ENCODE results near the gene RGS14.
"Not testable (repeated sequence)": the region's sequence is repeated elsewhere in the genome, so short reads cannot be mapped to it uniquely, and the experiment has no call there.

The RGS14 gene

DNA sequence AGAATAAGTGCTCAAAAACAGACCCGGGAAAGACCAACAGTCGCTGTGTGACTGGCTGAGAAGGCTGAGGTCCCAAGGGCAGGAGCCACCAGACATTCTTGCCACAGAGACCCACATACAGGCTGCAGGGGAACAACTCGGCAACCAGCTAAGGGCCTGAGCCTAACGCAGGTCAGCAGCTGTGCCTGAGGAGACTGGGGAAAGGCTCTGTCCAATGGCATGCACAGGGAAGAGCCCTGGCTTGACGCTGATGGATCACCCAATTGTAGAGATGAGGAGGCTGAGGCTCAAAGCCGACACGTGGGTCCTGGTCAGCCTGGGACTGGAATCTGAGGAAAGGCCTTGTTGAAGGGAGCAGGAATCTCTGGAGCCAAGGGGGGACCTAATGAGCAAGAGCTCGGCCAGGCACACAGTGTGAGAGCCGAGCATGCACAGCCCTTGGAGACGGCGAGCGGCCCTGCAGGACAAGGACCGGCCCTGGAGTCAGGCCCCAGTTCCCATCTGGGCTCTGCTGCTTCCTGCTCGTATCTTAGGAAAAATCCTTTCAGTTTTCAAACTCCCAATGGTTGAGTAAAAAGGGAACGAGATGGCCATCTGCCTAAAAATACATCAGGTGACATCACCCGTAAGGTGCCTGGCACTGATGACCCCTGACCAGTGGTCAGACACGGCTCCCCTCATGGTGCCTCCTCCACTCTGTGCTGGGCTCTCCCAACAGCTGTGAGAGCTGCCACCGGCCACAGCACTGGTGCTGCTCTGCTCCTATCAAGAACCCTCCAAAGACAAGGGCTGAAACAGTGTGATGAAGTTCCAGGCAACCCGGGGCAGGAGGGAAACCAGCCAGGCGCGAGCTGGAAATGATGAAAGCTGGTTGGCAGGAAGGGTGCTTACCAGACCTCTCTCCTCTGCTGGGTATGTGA lies 22.7 kb upstream of the RGS14 start:
- no peak for DNase-seq (ENCODE audit: extremely low read depth, low read depth)
- TF ChIP-seq, protein P1, sequence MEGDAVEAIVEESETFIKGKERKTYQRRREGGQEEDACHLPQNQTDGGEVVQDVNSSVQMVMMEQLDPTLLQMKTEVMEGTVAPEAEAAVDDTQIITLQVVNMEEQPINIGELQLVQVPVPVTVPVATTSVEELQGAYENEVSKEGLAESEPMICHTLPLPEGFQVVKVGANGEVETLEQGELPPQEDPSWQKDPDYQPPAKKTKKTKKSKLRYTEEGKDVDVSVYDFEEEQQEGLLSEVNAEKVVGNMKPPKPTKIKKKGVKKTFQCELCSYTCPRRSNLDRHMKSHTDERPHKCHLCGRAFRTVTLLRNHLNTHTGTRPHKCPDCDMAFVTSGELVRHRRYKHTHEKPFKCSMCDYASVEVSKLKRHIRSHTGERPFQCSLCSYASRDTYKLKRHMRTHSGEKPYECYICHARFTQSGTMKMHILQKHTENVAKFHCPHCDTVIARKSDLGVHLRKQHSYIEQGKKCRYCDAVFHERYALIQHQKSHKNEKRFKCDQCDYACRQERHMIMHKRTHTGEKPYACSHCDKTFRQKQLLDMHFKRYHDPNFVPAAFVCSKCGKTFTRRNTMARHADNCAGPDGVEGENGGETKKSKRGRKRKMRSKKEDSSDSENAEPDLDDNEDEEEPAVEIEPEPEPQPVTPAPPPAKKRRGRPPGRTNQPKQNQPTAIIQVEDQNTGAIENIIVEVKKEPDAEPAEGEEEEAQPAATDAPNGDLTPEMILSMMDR (IDR thresholded peaks at IDR 0.05; ENCODE audit: low read depth, low read length, missing control alignments) = no peak
- no peak overlapping the region for H3K4me3 ChIP-seq (replicated peaks; ENCODE audit: low read depth, low read length)

DNA sequence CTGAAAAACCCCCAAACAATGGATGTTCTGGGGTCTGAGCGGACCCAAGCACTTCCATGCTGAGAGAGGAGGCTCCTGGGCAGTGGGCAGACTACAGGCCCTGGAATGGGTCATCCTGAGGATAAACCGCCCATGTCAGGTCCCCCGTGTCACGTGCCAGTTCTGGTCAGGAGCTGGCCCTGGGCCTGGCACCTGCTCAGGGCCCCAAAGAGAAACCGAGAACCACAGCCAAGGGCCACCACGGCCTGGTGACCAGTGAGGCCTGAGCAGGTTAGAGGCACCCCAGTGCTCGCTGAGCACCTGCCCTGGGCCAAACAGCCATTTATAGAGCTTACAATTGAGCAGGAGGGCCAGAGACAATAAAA lies 22.0 kb upstream of the RGS14 start:
- TF ChIP-seq, protein P1 (IDR thresholded peaks at IDR 0.05; ENCODE audit: low read depth, low read length, missing control alignments) = no peak
- no peak overlapping the region for H3K4me3 ChIP-seq (replicated peaks; ENCODE audit: low read depth, low read length)
- DNase-seq (ENCODE audit: extremely low read depth, low read depth) = no peak

DNA sequence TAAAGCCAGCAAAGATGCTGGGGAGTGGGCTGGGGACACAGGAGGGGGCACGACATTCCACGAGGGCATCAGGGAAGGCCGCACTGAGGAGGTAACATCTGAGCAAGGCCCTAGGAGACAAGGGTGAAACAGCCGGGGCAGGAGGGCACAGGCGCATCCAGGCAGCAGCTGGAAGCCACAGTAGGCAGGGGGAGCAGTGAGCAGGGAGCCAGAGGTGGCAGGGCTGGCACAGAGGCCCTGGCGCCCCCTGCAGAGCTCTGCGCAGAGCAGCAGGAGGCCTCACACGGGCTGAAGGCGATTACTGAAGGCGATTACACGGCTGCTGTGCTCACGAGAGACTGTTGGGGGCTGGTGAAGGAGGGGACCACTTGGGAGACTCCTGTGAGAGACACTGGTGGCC lies 21.6 kb upstream of the RGS14 start:
- TF ChIP-seq, protein P1 (IDR thresholded peaks at IDR 0.05; ENCODE audit: low read depth, low read length, missing control alignments) = peak; percentile 50
- no peak overlapping the region for H3K4me3 ChIP-seq (replicated peaks; ENCODE audit: low read depth, low read length)
- no peak for DNase-seq (ENCODE audit: extremely low read depth, low read depth)

DNA sequence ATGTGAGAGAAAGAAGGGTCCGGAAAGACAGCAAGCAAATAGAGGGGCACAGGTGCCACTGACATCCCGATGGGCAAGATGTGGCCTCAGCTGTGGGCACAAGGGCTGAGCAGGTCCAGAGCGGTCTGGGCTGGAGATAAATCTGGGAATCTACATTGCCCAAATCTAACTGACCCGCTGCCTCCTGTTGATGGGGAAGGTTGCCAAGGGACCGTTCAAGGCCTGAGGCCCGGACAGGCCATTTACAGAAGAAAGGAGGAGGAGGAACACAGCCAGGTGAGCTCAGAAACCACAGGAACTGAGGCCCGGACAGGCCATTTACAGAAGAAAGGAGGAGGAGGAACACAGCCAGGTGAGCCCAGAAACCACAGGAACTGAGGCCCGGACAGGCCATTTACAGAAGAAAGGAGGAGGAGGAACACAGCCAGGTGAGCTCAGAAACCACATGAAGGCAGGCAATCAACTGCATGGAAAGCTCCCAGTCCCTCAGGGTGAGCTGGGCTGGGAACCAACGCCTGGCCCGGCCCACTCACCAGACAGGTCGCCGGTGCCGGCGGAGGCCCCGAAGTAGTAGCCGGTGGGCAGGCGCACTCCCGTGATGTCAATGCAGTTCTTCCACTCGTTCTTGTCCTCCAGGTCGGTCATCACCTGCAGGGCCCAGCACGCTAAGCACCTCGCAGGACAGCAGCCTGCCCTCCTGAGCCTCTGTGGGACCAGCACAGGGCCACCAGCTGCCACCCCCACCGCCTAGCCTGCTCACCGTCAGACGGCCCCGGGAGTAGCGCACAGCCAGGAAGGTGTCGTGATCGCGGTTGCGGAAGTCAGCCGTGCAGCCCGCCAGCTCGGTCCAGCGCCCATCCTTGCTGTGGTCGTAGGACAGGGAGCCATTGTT lies 20.9 kb upstream of the RGS14 start:
- H3K4me3 ChIP-seq (replicated peaks; ENCODE audit: low read depth, low read length) = no peak overlapping the region
- DNase-seq (ENCODE audit: extremely low read depth, low read depth) = no peak
- TF ChIP-seq, protein P1 (IDR thresholded peaks at IDR 0.05; ENCODE audit: low read depth, low read length, missing control alignments) = no peak

DNA sequence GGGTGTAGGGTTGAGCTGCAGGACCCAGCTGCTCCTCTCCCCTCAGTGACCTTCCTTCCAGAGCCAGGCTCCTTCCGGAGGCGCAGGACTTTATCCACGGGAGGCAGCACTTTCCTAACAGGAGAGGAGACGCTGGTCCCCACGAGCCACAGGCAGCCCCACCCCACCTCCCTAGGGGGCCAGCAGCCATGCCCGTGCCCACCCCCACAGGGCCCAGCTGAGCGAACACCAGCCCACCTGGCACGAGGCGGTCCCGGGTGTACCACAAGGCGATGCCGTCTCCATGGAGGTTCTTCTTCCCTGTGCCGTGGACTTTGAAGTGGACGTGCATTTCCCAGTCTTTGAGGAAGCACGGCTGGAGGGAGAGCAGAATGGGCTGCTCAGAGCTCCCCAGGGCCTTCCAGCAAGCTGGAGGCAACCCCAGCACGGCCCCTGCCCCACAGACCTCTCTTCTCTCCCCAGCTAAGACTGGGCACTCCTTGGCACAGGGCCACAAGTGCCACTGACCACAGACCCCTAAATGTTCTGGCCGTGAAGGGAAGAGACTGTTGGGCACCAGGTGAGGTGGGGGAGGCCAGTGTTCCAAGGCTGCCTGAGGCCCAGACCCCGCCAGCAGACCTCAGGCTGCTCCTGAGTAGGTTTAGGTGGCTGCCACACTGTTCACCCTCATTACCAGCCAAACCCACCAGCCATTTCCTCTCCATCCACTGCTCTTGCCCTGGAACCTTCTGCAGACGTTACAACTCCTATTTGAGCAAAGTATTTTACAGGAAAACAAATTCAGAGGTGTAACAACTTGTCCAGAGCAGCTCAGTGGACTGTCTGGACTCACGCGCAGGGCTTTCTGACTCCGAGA lies 19.2 kb upstream of the RGS14 start:
- TF ChIP-seq, protein P1 (IDR thresholded peaks at IDR 0.05; ENCODE audit: low read depth, low read length, missing control alignments) = no peak
- H3K4me3 ChIP-seq (replicated peaks; ENCODE audit: low read depth, low read length) = no peak overlapping the region
- DNase-seq (ENCODE audit: extremely low read depth, low read depth) = no peak

DNA sequence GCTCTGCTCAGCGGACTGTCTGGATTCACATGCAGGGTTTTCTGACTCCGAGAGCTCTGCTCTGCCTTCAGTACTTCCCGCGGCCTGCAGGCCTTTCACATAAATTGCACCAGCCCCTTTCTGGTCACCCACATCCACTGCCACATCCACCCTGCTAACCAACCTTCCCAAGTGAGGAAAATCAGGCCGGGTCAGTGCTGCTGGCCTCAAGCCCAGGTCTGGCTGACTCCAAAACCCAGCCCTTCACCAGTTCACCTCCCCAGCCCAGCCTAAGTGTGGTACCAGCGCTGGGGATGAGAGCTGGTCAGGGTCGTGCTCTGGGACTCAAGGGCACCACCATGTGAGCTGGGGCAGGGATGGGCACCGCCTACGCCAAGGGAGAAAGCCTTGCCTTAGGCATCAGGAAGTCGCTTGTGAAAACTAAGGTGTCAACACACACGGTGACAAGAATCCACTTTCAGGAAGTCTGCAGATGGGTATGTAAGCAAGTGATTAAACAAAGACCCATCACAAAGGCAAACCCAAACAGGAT lies 18.6 kb upstream of the RGS14 start:
- TF ChIP-seq, protein P1 (IDR thresholded peaks at IDR 0.05; ENCODE audit: low read depth, low read length, missing control alignments) = no peak
- no peak overlapping the region for H3K4me3 ChIP-seq (replicated peaks; ENCODE audit: low read depth, low read length)
- DNase-seq (ENCODE audit: extremely low read depth, low read depth) = no peak

DNA sequence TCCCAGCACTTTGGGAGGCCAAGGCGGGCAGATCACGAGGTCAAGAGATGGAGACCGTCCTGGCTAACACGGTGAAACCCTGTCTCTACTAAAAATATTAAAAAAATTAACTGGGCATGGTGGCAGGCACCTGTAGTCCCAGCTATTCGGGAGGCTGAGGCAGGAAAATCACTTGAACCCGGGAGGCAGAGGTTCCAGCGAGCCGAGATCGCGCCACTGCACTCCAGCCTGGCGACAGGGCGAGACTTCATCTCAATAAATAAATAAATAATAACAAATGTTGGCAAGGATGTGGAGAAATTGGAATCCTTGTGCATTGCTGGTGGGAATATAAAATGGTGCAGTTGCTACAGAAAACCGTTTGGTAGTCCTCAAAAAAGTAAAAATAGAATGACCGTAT lies 14.7 kb upstream of the RGS14 start:
- DNase-seq (ENCODE audit: extremely low read depth, low read depth); H3K4me3 ChIP-seq (replicated peaks; ENCODE audit: low read depth, low read length): not testable (repeated sequence)
